Measurements from ENCODE around the gene SLC35F3.
"Not testable (repeated sequence)": the region's sequence is repeated elsewhere in the genome, so short reads cannot be mapped to it uniquely, and the experiment has no call there.

DNA sequence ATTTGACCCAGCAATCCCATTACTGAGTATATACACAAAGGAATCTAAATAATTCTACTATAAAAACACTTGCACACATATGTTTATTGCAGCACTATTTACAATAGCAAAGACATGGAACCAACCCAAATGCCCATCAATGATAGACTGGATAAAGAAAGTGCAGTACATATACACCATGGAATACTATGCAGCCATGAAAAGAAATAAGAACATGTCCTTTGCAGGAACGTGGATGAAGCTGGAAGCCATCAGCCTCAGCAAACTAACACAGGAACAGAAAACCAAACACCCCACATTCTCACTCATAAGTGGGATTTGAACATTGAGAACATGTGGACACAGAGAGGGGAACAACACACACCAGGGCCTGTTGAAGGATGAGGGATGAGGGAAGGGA, 397.2 kb downstream of the SLC35F3 start:
- TF ChIP-seq, protein P1, sequence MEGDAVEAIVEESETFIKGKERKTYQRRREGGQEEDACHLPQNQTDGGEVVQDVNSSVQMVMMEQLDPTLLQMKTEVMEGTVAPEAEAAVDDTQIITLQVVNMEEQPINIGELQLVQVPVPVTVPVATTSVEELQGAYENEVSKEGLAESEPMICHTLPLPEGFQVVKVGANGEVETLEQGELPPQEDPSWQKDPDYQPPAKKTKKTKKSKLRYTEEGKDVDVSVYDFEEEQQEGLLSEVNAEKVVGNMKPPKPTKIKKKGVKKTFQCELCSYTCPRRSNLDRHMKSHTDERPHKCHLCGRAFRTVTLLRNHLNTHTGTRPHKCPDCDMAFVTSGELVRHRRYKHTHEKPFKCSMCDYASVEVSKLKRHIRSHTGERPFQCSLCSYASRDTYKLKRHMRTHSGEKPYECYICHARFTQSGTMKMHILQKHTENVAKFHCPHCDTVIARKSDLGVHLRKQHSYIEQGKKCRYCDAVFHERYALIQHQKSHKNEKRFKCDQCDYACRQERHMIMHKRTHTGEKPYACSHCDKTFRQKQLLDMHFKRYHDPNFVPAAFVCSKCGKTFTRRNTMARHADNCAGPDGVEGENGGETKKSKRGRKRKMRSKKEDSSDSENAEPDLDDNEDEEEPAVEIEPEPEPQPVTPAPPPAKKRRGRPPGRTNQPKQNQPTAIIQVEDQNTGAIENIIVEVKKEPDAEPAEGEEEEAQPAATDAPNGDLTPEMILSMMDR (IDR thresholded peaks at IDR 0.05) = not testable (repeated sequence)
- TF ChIP-seq POLR2A (IDR thresholded peaks at IDR 0.05) = not testable (repeated sequence)

Measured in Peyer's patch (tissue), 4 donors.